Hippocampal formation (tissue), 2 donors: ENCODE data around the gene AKAP1.

Source experiments
- DNase-seq, 2 donors: peaks; one replicate each; lab custom pipeline; 2025; lab: John Stamatoyannopoulos, UW

AKAP1 gene

GRCh38 chr17:57165754-57166153, 80.7 kb downstream of the AKAP1 start:
- DNase-seq = no peak

- no peak for DNase-seq
Measured at GRCh38 chr17:57166803-57167202, 81.8 kb downstream of the AKAP1 start.

- no peak for DNase-seq
Measured at GRCh38 chr17:57168695-57169094, 83.6 kb downstream of the AKAP1 start.

- no peak for DNase-seq
Measured at GRCh38 chr17:57170866-57171265, 85.8 kb downstream of the AKAP1 start.
